Neural cell (in vitro differentiated cells): Measurements from ENCODE around the gene C8A. TPM values are rescaled to one million over a fixed set of nuclear protein-coding genes. Genes with fewer than 3 reads are reported as not detected.

Source experiments
- H2AFZ ChIP-seq: fragments of 200-600, 300-800 bp; sonication (generic), shearing (Covaris generic); 2 replicates; pipeline ENCODE4 v1.6.0; 2014; ENCODE audit warnings: low read depth, mild to moderate bottlenecking, antibody characterized with exemption, low read length, moderate library complexity
- H3F3A ChIP-seq: fragments of 200-600 bp; shearing (Covaris generic); 2 replicates; pipeline ENCODE4 v1.6.1; 2016; ENCODE audit warnings: mild to moderate bottlenecking, moderate library complexity, mixed read lengths, antibody characterized with exemption, low read length; ENCODE audit not compliant: insufficient read depth, poor library complexity, severe bottlenecking
- H3K27ac ChIP-seq: fragments of 200-600, 300-800 bp; sonication (generic), shearing (Covaris generic); 2 replicates; pipeline ENCODE4 v1.5.1; 2014; ENCODE audit warnings: mild to moderate bottlenecking, low read length, moderate library complexity
- H3K27me3 ChIP-seq: fragments of 300-800, 200-600 bp; sonication (generic), shearing (Covaris generic); 2 replicates; pipeline ENCODE4 v1.6.0; 2014; ENCODE audit warnings: mild to moderate bottlenecking, low read depth, low read length, moderate library complexity; ENCODE audit not compliant: insufficient read depth
- H3K36me3 ChIP-seq: fragments of 300-800, 200-600 bp; sonication (generic), shearing (Covaris generic); 2 replicates; pipeline ENCODE4 v1.5.1; 2014; ENCODE audit warnings: mild to moderate bottlenecking, antibody characterized with exemption, low read length, moderate library complexity; ENCODE audit not compliant: insufficient read depth
- H3K4me2 ChIP-seq: fragments of 300-800, 200-600 bp; sonication (generic), shearing (Covaris generic); 2 replicates; pipeline ENCODE4 v1.6.0; 2014; ENCODE audit warnings: mild to moderate bottlenecking, low read length
- H3K4me3 ChIP-seq: fragments of 300-800, 200-600 bp; sonication (generic), shearing (Covaris generic); 2 replicates; pipeline ENCODE4 v1.5.1; 2014; ENCODE audit warnings: mild to moderate bottlenecking, low read length, moderate library complexity
- H3K79me2 ChIP-seq: fragments of 200-600 bp; shearing (Covaris generic); replicated peaks from 2 replicates; pipeline ENCODE4 v1.6.0; 2014; ENCODE audit warnings: mild to moderate bottlenecking, low read length, moderate library complexity; ENCODE audit not compliant: insufficient read depth
- H3K9ac ChIP-seq: fragments of 300-800, 200-600 bp; sonication (generic), shearing (Covaris generic); 2 replicates; pipeline ENCODE4 v1.6.1; 2016; ENCODE audit warnings: mild to moderate bottlenecking, low read length, mixed read lengths
- H3K9me2 ChIP-seq: fragments of 200-600 bp; shearing (Covaris generic); 2 replicates; pipeline ENCODE4 v1.6.1; 2016; ENCODE audit warnings: mild to moderate bottlenecking, low read length, mixed read lengths; ENCODE audit not compliant: insufficient read depth
- H3K9me3 ChIP-seq: fragments of 200-600, 300-800 bp; sonication (generic), shearing (Covaris generic); 2 replicates; pipeline ENCODE4 v1.6.1; 2016; ENCODE audit warnings: mild to moderate bottlenecking, mixed run types, low read length, moderate library complexity, mixed read lengths
- H4K20me1 ChIP-seq: fragments of 200-600 bp; shearing (Covaris generic); 2 replicates; pipeline ENCODE4 v1.6.1; 2016; ENCODE audit warnings: mild to moderate bottlenecking, mixed run types; ENCODE audit not compliant: insufficient read depth
- CTCF ChIP-seq: fragments of 450-650 bp; IDR thresholded peaks from 2 replicates; pipeline ENCODE4 v1.5.1; 2014; ENCODE audit warnings: antibody characterized with exemption, mild to moderate bottlenecking, moderate library complexity; ENCODE audit not compliant: poor library complexity, severe bottlenecking
- EP300 ChIP-seq: fragments of 450-650 bp; conservative IDR thresholded peaks from 2 replicates; pipeline ENCODE4 v1.6.1; 2014; ENCODE audit warnings: antibody characterized with exemption, mild to moderate bottlenecking, moderate library complexity; ENCODE audit not compliant: poor library complexity, severe bottlenecking
- EZH2 ChIP-seq: fragments of 200-600, 300-800 bp; shearing (Covaris generic), sonication (generic); IDR thresholded peaks from 2 replicates; pipeline ENCODE4 v1.6.1; 2014; ENCODE audit warnings: antibody characterized with exemption, low read length, borderline replicate concordance, mild to moderate bottlenecking; ENCODE audit not compliant: insufficient read depth, poor library complexity, severe bottlenecking
- MXI1 ChIP-seq: fragments of 450-650 bp; conservative IDR thresholded peaks from 2 replicates; pipeline ENCODE4 v1.6.1; 2014; ENCODE audit warnings: antibody characterized with exemption, mild to moderate bottlenecking; ENCODE audit not compliant: poor library complexity, severe bottlenecking
- POLR2AphosphoS5 ChIP-seq: IDR thresholded peaks from 2 replicates; pipeline ENCODE4 v1.6.1; 2012
- RAD21 ChIP-seq: fragments of 450-650 bp; conservative IDR thresholded peaks from 2 replicates; pipeline ENCODE4 v1.6.1; 2014; ENCODE audit warnings: antibody characterized with exemption, mild to moderate bottlenecking, moderate library complexity
- REST ChIP-seq: IDR thresholded peaks from 2 replicates; pipeline ENCODE4 v1.6.1; 2012; ENCODE audit warnings: borderline replicate concordance
- SMC3 ChIP-seq: fragments of 450-650 bp; conservative IDR thresholded peaks from 2 replicates; pipeline ENCODE4 v1.6.1; 2014; ENCODE audit warnings: antibody characterized with exemption, mild to moderate bottlenecking, moderate library complexity; ENCODE audit not compliant: poor library complexity
- TAF1 ChIP-seq: IDR thresholded peaks from 2 replicates; pipeline ENCODE4 v1.6.1; 2012; ENCODE audit warnings: low read depth
- polyA plus RNA-seq: library from polyadenylated mRNA; depleted of rRNA; stranded (reverse); fragments of >200 nt; gene quantifications from 2 replicates; pipeline ENCODE4 v1.2.3, GENCODE V29; 2014

C8A gene
- polyA plus RNA-seq, 1 donor from 2014 or later: not detected

GRCh38 chr1:56837244-56837939 is 17.2 kb upstream of the C8A start:
- H3K4me2 ChIP-seq: no peak overlapping the region
- no peaks in the 10 kb centered on the region for H3K27me3 ChIP-seq
- TF ChIP-seq RAD21: no peak
- TF ChIP-seq SMC3: no peak
- TF ChIP-seq CTCF: no peak
- no peak for TF ChIP-seq EP300
- no peak for TF ChIP-seq REST
- TF ChIP-seq TAF1: no peak
- no peak for TF ChIP-seq POLR2AphosphoS5
- TF ChIP-seq EZH2: no peak
- TF ChIP-seq MXI1: no peak
- H4K20me1 ChIP-seq: no peaks in the 10 kb centered on the region
- H3K9ac ChIP-seq: no peak overlapping the region
- no peaks in the 10 kb centered on the region for H3K79me2 ChIP-seq
- no peaks in the 10 kb centered on the region for H3K36me3 ChIP-seq
- no peak overlapping the region for H2AFZ ChIP-seq
- no peaks in the 10 kb centered on the region for H3K9me3 ChIP-seq
- H3K9me2 ChIP-seq: no peaks in the 10 kb centered on the region
- H3K27ac ChIP-seq: no peak overlapping the region
- H3K4me3 ChIP-seq: no peak overlapping the region
- no peaks in the 10 kb centered on the region for H3F3A ChIP-seq

- Histone ChIP-seq H3K9me2 (no peaks in the 10 kb centered on the region), H3K9ac (no peak overlapping the region), H3K27me3 (no peaks in the 10 kb centered on the region), H3K9me3 (no peaks in the 10 kb centered on the region), H3K4me2 (no peak overlapping the region), H3K27ac (no peak overlapping the region), H3K79me2 (no peaks in the 10 kb centered on the region), H3F3A (no peaks in the 10 kb centered on the region), H3K4me3 (no peak overlapping the region), H4K20me1 (no peaks in the 10 kb centered on the region), H3K36me3 (no peaks in the 10 kb centered on the region), H2AFZ (no peak overlapping the region)
- no peak for TF ChIP-seq EP300
- no peak for TF ChIP-seq MXI1
- TF ChIP-seq TAF1: no peak
- no peak for TF ChIP-seq POLR2AphosphoS5
- no peak for TF ChIP-seq RAD21
- TF ChIP-seq EZH2: no peak
- no peak for TF ChIP-seq SMC3
- no peak for TF ChIP-seq REST
Measured at GRCh38 chr1:56838759-56839158, 15.8 kb upstream of the C8A start.
